GM23338 (cell line): ENCODE results near the gene PCDHB8. TPM values are rescaled to one million over a fixed set of nuclear protein-coding genes. Genes with fewer than 3 reads are reported as not detected.
A peak's percentile ranks its signal among the peaks of the same experiment; 100 is the strongest.
"Not testable (repeated sequence)": the region's sequence is repeated elsewhere in the genome, so short reads cannot be mapped to it uniquely, and the experiment has no call there.

Experiments
- ATAC-seq: fragments of 200-7000 bp; cut with Tn5 transposase; 3 replicates; pipeline ENCODE4 v1.9.1; 2020
- DNase-seq: peaks from one replicate; pipeline ENCODE4 v3.0.0-alpha.2; 2015; ENCODE audit warnings: low spot score
- H2AFZ ChIP-seq: fragments of 200-600 bp; sonication (generic); 2 replicates; pipeline ENCODE4 v1.8.0; 2016; ENCODE audit warnings: antibody characterized with exemption, mild to moderate bottlenecking, moderate library complexity
- H3F3A ChIP-seq: fragments of 200-600 bp; sonication (generic); replicated peaks from 2 replicates; pipeline ENCODE4 v1.8.0; 2017; ENCODE audit warnings: antibody characterized with exemption, mixed run types, low read depth
- H3K27ac ChIP-seq: fragments of 200-600 bp; sonication (generic); 2 replicates; pipeline ENCODE4 v1.6.1; 2016; ENCODE audit warnings: low read depth
- H3K27me3 ChIP-seq: fragments of 200-600 bp; sonication (generic); 2 replicates; pipeline ENCODE4 v1.8.0; 2016; ENCODE audit warnings: mild to moderate bottlenecking, mixed run types, moderate library complexity; ENCODE audit not compliant: insufficient read depth
- H3K36me3 ChIP-seq: fragments of 200-600 bp; sonication (generic); 2 replicates; pipeline ENCODE4 v1.8.0; 2016; ENCODE audit warnings: mild to moderate bottlenecking; ENCODE audit not compliant: insufficient read depth
- H3K4me1 ChIP-seq: fragments of 200-600 bp; sonication (generic); 2 replicates; pipeline ENCODE4 v1.8.0; 2016; ENCODE audit warnings: mild to moderate bottlenecking, moderate library complexity; ENCODE audit not compliant: insufficient read depth
- H3K4me2 ChIP-seq: fragments of 200-600 bp; sonication (generic); 2 replicates; pipeline ENCODE4 v1.7.1; 2017; ENCODE audit warnings: mixed run types
- H3K4me3 ChIP-seq: fragments of 200-600 bp; sonication (generic); 2 replicates; pipeline ENCODE4 v1.6.1; 2016; ENCODE audit warnings: mixed run types
- H3K79me2 ChIP-seq: fragments of 200-600 bp; sonication (generic); replicated peaks from 2 replicates; pipeline ENCODE4 v1.8.0; 2017; ENCODE audit warnings: mild to moderate bottlenecking; ENCODE audit not compliant: insufficient read depth
- H3K9me2 ChIP-seq: fragments of 200-600 bp; sonication (generic); 2 replicates; pipeline ENCODE4 v1.8.0; 2017; ENCODE audit not compliant: insufficient read depth
- H4K20me1 ChIP-seq: fragments of 200-600 bp; sonication (generic); replicated peaks from 2 replicates; pipeline ENCODE4 v1.8.0; 2017; ENCODE audit warnings: mild to moderate bottlenecking; ENCODE audit not compliant: insufficient read depth
- H3K27ac Mint-ChIP-seq: 2 replicates; pipeline ENCODE4 v1.8.0; 2020; ENCODE audit warnings: inconsistent platforms, mild to moderate bottlenecking, moderate library complexity, mixed read lengths
- H3K27me3 Mint-ChIP-seq: 3 replicates; pipeline ENCODE4 v1.8.0; 2022; ENCODE audit warnings: low read depth, mild to moderate bottlenecking, moderate library complexity, mixed read lengths, inconsistent platforms; ENCODE audit not compliant: insufficient read depth, poor library complexity
- H3K36me3 Mint-ChIP-seq: 3 replicates; pipeline ENCODE4 v1.8.0; 2021; ENCODE audit warnings: low read depth, mild to moderate bottlenecking, inconsistent platforms, moderate library complexity, mixed read lengths
- H3K4me1 Mint-ChIP-seq: 3 replicates; pipeline ENCODE4 v1.8.0; 2020; ENCODE audit warnings: mild to moderate bottlenecking, inconsistent platforms, mixed read lengths
- H3K4me3 Mint-ChIP-seq: 3 replicates; pipeline ENCODE4 v1.8.0; 2021; ENCODE audit warnings: moderate library complexity, mild to moderate bottlenecking, inconsistent platforms, mixed read lengths
- H3K9me3 Mint-ChIP-seq: 3 replicates; pipeline ENCODE4 v1.8.0; 2020; ENCODE audit warnings: moderate library complexity, mild to moderate bottlenecking, inconsistent platforms, mixed read lengths
- CTCF ChIP-seq, 2 experiments: fragments of 200-600 bp in 1 of 2; sonication (generic) in 1 of 2; conservative IDR thresholded peaks; 2 replicates each; pipeline versions ENCODE4 v1.5.1 to v1.6.1; 2016 to 2017; ENCODE audit warnings: antibody characterized with exemption in 2 of 2, low read depth in 2 of 2, mild to moderate bottlenecking in 2 of 2, moderate library complexity in 1 of 2
- NANOG ChIP-seq: IDR thresholded peaks from 2 replicates; pipeline ENCODE4 v1.6.1; 2016; ENCODE audit warnings: antibody characterized with exemption, borderline replicate concordance
- ZNF462 ChIP-seq: fragments of 250-450 bp; sonication (Bioruptor Pico); IDR thresholded peaks from 2 replicates; pipeline ENCODE4 v1.5.0; 2020; ENCODE audit warnings: mild to moderate bottlenecking, moderate library complexity
- long read RNA-seq: library from polyadenylated mRNA; unstranded; transcript quantifications from one replicate; pipeline ENCODE4 v2.0.0, GENCODE V29; 2020; ENCODE audit not compliant: unreplicated experiment
- polyA plus RNA-seq: library from polyadenylated mRNA; unstranded; fragments of >200 nt; fragmentation: Nextera tagmentation; extraction: Ambion mirVana; gene quantifications from 2 replicates; pipeline ENCODE4 v1.2.1, GENCODE V29; 2016
- total RNA-seq: library from RNA; depleted of rRNA; stranded (reverse); fragments of >200 nt; shearing (Covaris generic); gene quantifications from 2 replicates; pipeline ENCODE4 v1.2.3, GENCODE V29; 2014; rRNA removed

Gene PCDHB8
- total RNA-seq (2.6 and 2.7 TPM in 2 replicates), polyA plus RNA-seq (0.45 and 0.84 TPM in 2 replicates)
- long read RNA-seq: 0 reads

DNA sequence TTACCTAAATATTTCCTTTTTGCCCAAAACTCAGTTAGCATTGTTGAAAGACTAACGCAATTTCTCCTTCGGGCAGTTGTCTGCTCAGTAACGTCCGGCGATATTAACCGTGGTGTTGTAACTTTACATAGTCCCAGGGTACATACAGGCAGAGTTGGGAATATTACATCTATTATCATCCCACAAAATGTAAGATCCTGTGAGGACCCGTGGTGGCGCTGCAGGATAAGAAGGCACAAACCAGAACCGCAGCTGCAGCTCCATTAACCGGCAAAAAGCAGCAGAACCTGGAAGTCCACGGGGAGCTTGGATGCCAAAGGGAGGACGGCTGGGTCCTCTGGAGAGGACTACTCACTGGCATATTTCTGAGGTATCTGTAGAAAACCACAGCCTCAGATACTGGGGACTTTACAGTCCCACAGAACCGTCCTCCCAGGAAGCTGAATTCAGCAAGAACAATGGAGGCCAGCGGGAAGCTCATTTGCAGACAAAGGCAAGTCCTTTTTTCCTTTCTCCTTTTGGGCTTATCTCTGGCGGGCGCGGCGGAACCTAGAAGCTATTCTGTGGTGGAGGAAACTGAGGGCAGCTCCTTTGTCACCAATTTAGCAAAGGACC lies at the start of gene PCDHB8:
Gene PCDHB8, plus strand, starts transcription at position 214 of the 615 bp plus-strand sequence. Its CDS starts 245 bp downstream, at position 459.
- H3K4me1 ChIP-seq, H3K4me1 Mint-ChIP-seq, H3K4me3 Mint-ChIP-seq, H3K4me2 ChIP-seq, H4K20me1 ChIP-seq, H3K27ac Mint-ChIP-seq, H3K79me2 ChIP-seq, H3K27ac ChIP-seq, H3K9me2 ChIP-seq, H3F3A ChIP-seq, H3K27me3 ChIP-seq, H3K36me3 ChIP-seq, H3K27me3 Mint-ChIP-seq: not testable (repeated sequence)
- ATAC-seq: peak; percentile 79
- TF ChIP-seq CTCF (conservative IDR thresholded peaks at IDR 0.05; ENCODE audit: low read depth in 2 of 2): peak; percentile 75 to 98
- 0 out of 2 replicates have a peak, but pooled peaks have one; percentile 7 for TF ChIP-seq ZNF462 (CRISPR knock-in tag)
- TF ChIP-seq NANOG: peak; percentile 23; the same call in 1 of the 2 replicates
- Histone ChIP-seq H3K4me3 (peak within 1 kb of the TSS; percentile 31), H2AFZ (0 out of 2 replicates have a peak within 1 kb of the TSS, but pooled peaks have one; percentile 2)
- Mint-ChIP-seq H3K36me3 (peaks cover 16% of the 10 kb centered on the region), H3K9me3 (peaks cover 19% of the 10 kb centered on the region)
- peak; percentile 90 for DNase-seq
